H9 (cell line): Measurements from ENCODE around the gene SLC23A2. TPM values are rescaled to one million over a fixed set of nuclear protein-coding genes. Genes with fewer than 3 reads are reported as not detected.

Experiments used
- DNase-seq: peaks from one replicate; pipeline ENCODE4 v3.0.0-alpha.2; 2017
- H2AFZ ChIP-seq: one replicate; pipeline ENCODE4 v1.6.1; 2013; ENCODE audit warnings: mild to moderate bottlenecking, low read length, control low read depth, moderate library complexity
- H2AK5ac ChIP-seq: 2 replicates; pipeline ENCODE4 v1.6.1; 2013; ENCODE audit warnings: low read length, control low read depth, mixed read lengths; ENCODE audit not compliant: insufficient read length
- H2BK120ac ChIP-seq: one replicate; pipeline ENCODE4 v1.6.1; 2013; ENCODE audit warnings: low read depth, mild to moderate bottlenecking, low read length, control low read depth, inconsistent platforms; ENCODE audit not compliant: poor library complexity, severe bottlenecking
- H2BK12ac ChIP-seq: 2 replicates; pipeline ENCODE4 v1.6.1; 2013; ENCODE audit warnings: low read length, control low read depth, mixed read lengths, low read depth; ENCODE audit not compliant: insufficient read length
- H2BK15ac ChIP-seq: 2 replicates; pipeline ENCODE4 v1.6.1; 2013; ENCODE audit warnings: low read depth, low read length, control low read depth
- H2BK20ac ChIP-seq: one replicate; pipeline ENCODE4 v1.6.1; 2013; ENCODE audit warnings: low read depth, mild to moderate bottlenecking, low read length, control low read depth, inconsistent platforms; ENCODE audit not compliant: poor library complexity, severe bottlenecking
- H2BK5ac ChIP-seq: 2 replicates; pipeline ENCODE4 v1.6.1; 2013; ENCODE audit warnings: low read length, control low read depth, mixed read lengths; ENCODE audit not compliant: insufficient read length
- H3K14ac ChIP-seq: 2 replicates; pipeline ENCODE4 v1.6.1; 2013; ENCODE audit warnings: low read length, control low read depth; ENCODE audit not compliant: insufficient read depth
- H3K18ac ChIP-seq: 2 replicates; pipeline ENCODE4 v1.6.1; 2013; ENCODE audit warnings: low read depth, mild to moderate bottlenecking, mixed read lengths, low read length, control low read depth; ENCODE audit not compliant: insufficient read length
- H3K23ac ChIP-seq: 2 replicates; pipeline ENCODE4 v1.6.1; 2013; ENCODE audit warnings: low read length, control low read depth, mixed read lengths, low read depth; ENCODE audit not compliant: insufficient read length
- H3K23me2 ChIP-seq: 2 replicates; pipeline ENCODE4 v1.6.1; 2013; ENCODE audit warnings: low read depth, mild to moderate bottlenecking, mixed read lengths, low read length, control low read depth; ENCODE audit not compliant: insufficient read length, poor library complexity, severe bottlenecking
- H3K27ac ChIP-seq: 2 replicates; pipeline ENCODE4 v1.5.1; 2013; ENCODE audit warnings: low read length, control low read depth, mixed read lengths, low read depth; ENCODE audit not compliant: insufficient read length
- H3K27me3 ChIP-seq: 2 replicates; pipeline ENCODE4 v1.6.1; 2013; ENCODE audit warnings: low read length, control low read depth, inconsistent platforms; ENCODE audit not compliant: insufficient read depth
- H3K4ac ChIP-seq: 2 replicates; pipeline ENCODE4 v1.6.1; 2013; ENCODE audit warnings: low read depth, mild to moderate bottlenecking, control low read depth, inconsistent platforms, low read length, moderate library complexity
- H3K4me1 ChIP-seq: 2 replicates; pipeline ENCODE4 v1.6.1; 2013; ENCODE audit warnings: low read length, control low read depth, inconsistent platforms; ENCODE audit not compliant: insufficient read depth
- H3K4me2 ChIP-seq: 2 replicates; pipeline ENCODE4 v1.6.1; 2013; ENCODE audit warnings: low read length, control low read depth, mixed read lengths; ENCODE audit not compliant: insufficient read length, insufficient read depth
- H3K56ac ChIP-seq: 2 replicates; pipeline ENCODE4 v1.6.1; 2013; ENCODE audit warnings: low read depth, mild to moderate bottlenecking, mixed read lengths, low read length, control low read depth; ENCODE audit not compliant: insufficient read length
- H3K79me1 ChIP-seq: 2 replicates; pipeline ENCODE4 v1.6.1; 2013; ENCODE audit warnings: low read depth, mild to moderate bottlenecking, moderate library complexity, low read length, control low read depth, inconsistent platforms; ENCODE audit not compliant: insufficient read depth, poor library complexity, severe bottlenecking
- H3K79me2 ChIP-seq: 2 replicates; pipeline ENCODE4 v1.6.1; 2013; ENCODE audit warnings: low read length, control low read depth, inconsistent platforms; ENCODE audit not compliant: insufficient read depth
- H3K9ac ChIP-seq: 2 replicates; pipeline ENCODE4 v1.6.1; 2013; ENCODE audit warnings: low read length, control low read depth, mixed read lengths; ENCODE audit not compliant: insufficient read length; ENCODE audit errors: extremely low read depth
- H3K9me3 ChIP-seq: one replicate; pipeline ENCODE4 v1.6.1; 2013; ENCODE audit warnings: low read depth, low read length, inconsistent platforms; ENCODE audit not compliant: control insufficient read depth
- H3T11ph ChIP-seq: one replicate; pipeline ENCODE4 v1.6.1; 2013; ENCODE audit warnings: mild to moderate bottlenecking, low read length, control low read depth, inconsistent platforms
- H4K20me1 ChIP-seq: one replicate; pipeline ENCODE4 v1.6.1; 2013; ENCODE audit not compliant: control insufficient read depth, insufficient read length, insufficient read depth
- H4K5ac ChIP-seq: 2 replicates; pipeline ENCODE4 v1.6.1; 2013; ENCODE audit warnings: low read depth, mild to moderate bottlenecking, mixed read lengths, low read length, control low read depth; ENCODE audit not compliant: insufficient read length
- H4K8ac ChIP-seq: replicated peaks from 2 replicates; pipeline ENCODE4 v1.6.1; 2013; ENCODE audit warnings: low read length, control low read depth, mixed read lengths, low read depth; ENCODE audit not compliant: insufficient read length
- H4K91ac ChIP-seq: 2 replicates; pipeline ENCODE4 v1.6.1; 2013; ENCODE audit warnings: low read depth, mild to moderate bottlenecking, moderate library complexity, mixed read lengths, low read length, control low read depth; ENCODE audit not compliant: insufficient read length
- H3K27ac Mint-ChIP-seq, 3 experiments: 2 replicates in 2 of 3; 3 replicates in 1 of 3; pipeline ENCODE4 v1.8.0; 2020 to 2021; ENCODE audit warnings: mixed read lengths in 3 of 3, mild to moderate bottlenecking in 1 of 3, moderate library complexity in 1 of 3
- H3K27me3 Mint-ChIP-seq: 2 replicates; pipeline ENCODE4 v1.8.0; 2021; ENCODE audit warnings: low read depth, mild to moderate bottlenecking, moderate library complexity, mixed read lengths
- H3K36me3 Mint-ChIP-seq, 3 experiments: 2 replicates in 2 of 3; 3 replicates in 1 of 3; pipeline ENCODE4 v1.8.0; 2020 to 2021; ENCODE audit warnings: low read depth in 3 of 3, mixed read lengths in 3 of 3; ENCODE audit not compliant: insufficient read depth in 1 of 3
- H3K4me1 Mint-ChIP-seq, 2 experiments: 2 replicates each; pipeline ENCODE4 v1.8.0; 2020; ENCODE audit warnings: mixed read lengths in 2 of 2
- H3K4me3 Mint-ChIP-seq, 2 experiments: 2 replicates in 1 of 2; 3 replicates in 1 of 2; pipeline ENCODE4 v1.8.0; 2020 to 2021; ENCODE audit warnings: mild to moderate bottlenecking in 2 of 2, mixed read lengths in 2 of 2, moderate library complexity in 1 of 2
- H3K9me3 Mint-ChIP-seq, 2 experiments: 2 replicates in 1 of 2; 3 replicates in 1 of 2; pipeline ENCODE4 v1.8.0; 2020; ENCODE audit warnings: mild to moderate bottlenecking in 2 of 2, mixed read lengths in 2 of 2, moderate library complexity in 1 of 2
- CTCF ChIP-seq: fragments of 200-600 bp; sonication (generic); conservative IDR thresholded peaks from 3 replicates; pipeline ENCODE4 v1.8.0; 2021; ENCODE audit warnings: antibody characterized with exemption, mild to moderate bottlenecking
- WGBS: extraction: QIAGEN DNeasy Blood & Tissue Kit; methylation state at CpG from one replicate; pipeline ENCODE4 v1.1.7; 2013; ENCODE audit warnings: missing lambda C conversion rate, low lambda C conversion rate, mixed read lengths; ENCODE audit not compliant: insufficient read length; ENCODE audit errors: extremely low coverage; 5-methylcytosine and 5-hydroxymethylcytosine counted together
- total RNA-seq: library from RNA; stranded (reverse); gene quantifications from 2 replicates; pipeline ENCODE4 v1.2.1, GENCODE V29; 2021

SLC23A2 gene
- total RNA-seq, 1 experiment from 2014 or later, result 16.5 TPM

- Histone ChIP-seq H2AFZ (no peak overlapping the region), H4K8ac (no peak overlapping the region), H4K5ac (no peak overlapping the region), H3K4me1 (no peaks in the 10 kb centered on the region; the same call in 1 of the 2 replicates), H2BK20ac (no peak overlapping the region), H3K23me2 (no peaks in the 10 kb centered on the region), H3T11ph (no peak overlapping the region), H3K14ac (no peak overlapping the region), H3K79me1 (no peaks in the 10 kb centered on the region), H3K9me3 (no peaks in the 10 kb centered on the region), H3K9ac (no peak overlapping the region), H3K4me2 (no peak overlapping the region), H2BK12ac (no peak overlapping the region), H2AK5ac (no peak overlapping the region), H2BK5ac (no peak overlapping the region), H4K20me1 (no peaks in the 10 kb centered on the region), H4K91ac (no peak overlapping the region), H3K18ac (no peak overlapping the region), H3K27me3 (no peaks in the 10 kb centered on the region), H3K27ac (no peak overlapping the region), H3K23ac (no peak overlapping the region), H3K56ac (no peak overlapping the region), H2BK15ac (no peak overlapping the region), H2BK120ac (no peak overlapping the region), H3K79me2 (no peaks in the 10 kb centered on the region), H3K4ac (no peak overlapping the region)
- Mint-ChIP-seq H3K27ac (no peak overlapping the region), H3K27me3 (no peaks in the 10 kb centered on the region), H3K36me3 (peaks cover 0 to 4% (median 0%) of the 10 kb centered on the region in 3 experiments; a peak in 2 of 7 replicates), H3K4me3 (no peak overlapping the region), H3K9me3 (no peaks in the 10 kb centered on the region; a peak in 1 of 5 replicates), H3K4me1 (peaks cover 25 to 34% of the 10 kb centered on the region in 2 experiments)
- WGBS, result no CpG with 5 or more reads among the region's 8 CpGs
- DNase-seq, result no peak
- TF ChIP-seq CTCF, result no peak
These were observed 189.6 kb downstream of the SLC23A2 start for GRCh38 chr20:4811661-4812181.
